Mesendoderm (in vitro differentiated cells): ENCODE results near the gene UBASH3A.

Experiments
- DNase-seq: peaks from one replicate; pipeline ENCODE4 v3.0.0; 2013
- H2AK5ac ChIP-seq: 2 replicates; pipeline ENCODE4 v1.6.1; 2013; ENCODE audit warnings: low read length, inconsistent platforms
- H2BK120ac ChIP-seq: 2 replicates; pipeline ENCODE4 v1.6.1; 2013; ENCODE audit warnings: low read depth, mild to moderate bottlenecking, low read length, moderate library complexity, mixed read lengths
- H2BK15ac ChIP-seq: replicated peaks from 2 replicates; pipeline ENCODE4 v1.6.1; 2013; ENCODE audit warnings: low read depth, mild to moderate bottlenecking, moderate library complexity
- H2BK5ac ChIP-seq: 2 replicates; pipeline ENCODE4 v1.6.1; 2013; ENCODE audit warnings: low read length, inconsistent platforms
- H3K18ac ChIP-seq: 2 replicates; pipeline ENCODE4 v1.6.1; 2013; ENCODE audit warnings: mild to moderate bottlenecking, low read length, mixed read lengths
- H3K23ac ChIP-seq: one replicate; pipeline ENCODE4 v1.6.1; 2013; ENCODE audit warnings: low read length
- H3K27ac ChIP-seq: 2 replicates; pipeline ENCODE4 v1.5.1; 2013; ENCODE audit warnings: low read depth, mild to moderate bottlenecking, inconsistent platforms, low read length, moderate library complexity
- H3K27me3 ChIP-seq: 2 replicates; pipeline ENCODE4 v1.6.1; 2013; ENCODE audit warnings: low read length, control low read depth, mild to moderate bottlenecking, inconsistent platforms; ENCODE audit not compliant: insufficient read depth, poor library complexity
- H3K36me3 ChIP-seq: 2 replicates; pipeline ENCODE4 v1.6.1; 2013; ENCODE audit warnings: low read length, inconsistent platforms; ENCODE audit not compliant: control insufficient read depth, insufficient read depth
- H3K4ac ChIP-seq: one replicate; pipeline ENCODE4 v1.6.1; 2013; ENCODE audit warnings: low read depth, mild to moderate bottlenecking, low read length, moderate library complexity
- H3K4me1 ChIP-seq: 2 replicates; pipeline ENCODE4 v1.6.1; 2013; ENCODE audit warnings: low read depth, low read length, inconsistent platforms; ENCODE audit not compliant: control insufficient read depth
- H3K4me2 ChIP-seq: 2 replicates; pipeline ENCODE4 v1.6.1; 2013; ENCODE audit warnings: low read length
- H3K4me3 ChIP-seq: 2 replicates; pipeline ENCODE4 v1.5.1; 2013; ENCODE audit warnings: mild to moderate bottlenecking, low read length
- H3K56ac ChIP-seq: one replicate; pipeline ENCODE4 v1.6.1; 2013; ENCODE audit warnings: low read length
- H3K79me1 ChIP-seq: 2 replicates; pipeline ENCODE4 v1.6.1; 2013; ENCODE audit warnings: low read length, inconsistent platforms
- H3K79me2 ChIP-seq: 2 replicates; pipeline ENCODE4 v1.6.1; 2013; ENCODE audit warnings: mild to moderate bottlenecking, low read length; ENCODE audit not compliant: control insufficient read depth, insufficient read depth
- H3K9ac ChIP-seq: 2 replicates; pipeline ENCODE4 v1.6.1; 2013; ENCODE audit warnings: low read length, inconsistent platforms
- H4K5ac ChIP-seq: one replicate; pipeline ENCODE4 v1.6.1; 2013; ENCODE audit warnings: low read length
- H4K8ac ChIP-seq: one replicate; pipeline ENCODE4 v1.6.1; 2013; ENCODE audit warnings: low read depth, mild to moderate bottlenecking, control low read depth, low read length, moderate library complexity
- WGBS: extraction: QIAGEN DNeasy Blood & Tissue Kit; methylation state at CpG from one replicate; pipeline ENCODE4 v1.1.7; 2013; ENCODE audit warnings: low lambda C conversion rate, missing lambda C conversion rate; ENCODE audit not compliant: insufficient coverage; ENCODE audit errors: extremely low coverage; 5-methylcytosine and 5-hydroxymethylcytosine counted together

The UBASH3A gene

GRCh38 chr21:42426424-42426823 lies 22.7 kb downstream of the UBASH3A start:
- H3K9ac ChIP-seq, result no peak overlapping the region
- no peak overlapping the region for H2BK120ac ChIP-seq
- H4K5ac ChIP-seq, result no peak overlapping the region
- no CpG with 5 or more reads among the region's 7 CpGs for WGBS
- no peak overlapping the region for H3K23ac ChIP-seq
- no peaks in the 10 kb centered on the region for H3K79me1 ChIP-seq
- no peak overlapping the region for H3K27ac ChIP-seq
- H3K27me3 ChIP-seq, result no peaks in the 10 kb centered on the region
- no peaks in the 10 kb centered on the region for H3K36me3 ChIP-seq
- no peak overlapping the region for H4K8ac ChIP-seq
- no peak overlapping the region for H3K56ac ChIP-seq
- H2BK5ac ChIP-seq, result no peak overlapping the region
- no peak overlapping the region for H3K4me3 ChIP-seq
- no peak overlapping the region for H3K18ac ChIP-seq
- no peaks in the 10 kb centered on the region for H3K79me2 ChIP-seq
- DNase-seq, result no peak
- no peak overlapping the region for H3K4ac ChIP-seq
- H2BK15ac ChIP-seq, result no peak overlapping the region
- no peak overlapping the region for H2AK5ac ChIP-seq
- H3K4me1 ChIP-seq, result no peaks in the 10 kb centered on the region
- H3K4me2 ChIP-seq, result no peak overlapping the region

GRCh38 chr21:42426876-42427480 lies 23.3 kb downstream of the UBASH3A start:
- Histone ChIP-seq H3K4me2 (no peak overlapping the region), H2BK120ac (no peak overlapping the region), H3K27me3 (no peaks in the 10 kb centered on the region), H3K56ac (no peak overlapping the region), H2AK5ac (no peak overlapping the region), H3K36me3 (no peaks in the 10 kb centered on the region), H3K4me1 (no peaks in the 10 kb centered on the region), H3K27ac (no peak overlapping the region), H2BK5ac (no peak overlapping the region), H3K18ac (no peak overlapping the region), H2BK15ac (no peak overlapping the region), H3K79me1 (no peaks in the 10 kb centered on the region), H4K8ac (no peak overlapping the region), H3K4ac (no peak overlapping the region), H3K4me3 (no peak overlapping the region), H4K5ac (no peak overlapping the region), H3K79me2 (no peaks in the 10 kb centered on the region), H3K9ac (no peak overlapping the region), H3K23ac (no peak overlapping the region)
- no CpG with 5 or more reads among the region's 10 CpGs for WGBS
- no peak for DNase-seq

DNA sequence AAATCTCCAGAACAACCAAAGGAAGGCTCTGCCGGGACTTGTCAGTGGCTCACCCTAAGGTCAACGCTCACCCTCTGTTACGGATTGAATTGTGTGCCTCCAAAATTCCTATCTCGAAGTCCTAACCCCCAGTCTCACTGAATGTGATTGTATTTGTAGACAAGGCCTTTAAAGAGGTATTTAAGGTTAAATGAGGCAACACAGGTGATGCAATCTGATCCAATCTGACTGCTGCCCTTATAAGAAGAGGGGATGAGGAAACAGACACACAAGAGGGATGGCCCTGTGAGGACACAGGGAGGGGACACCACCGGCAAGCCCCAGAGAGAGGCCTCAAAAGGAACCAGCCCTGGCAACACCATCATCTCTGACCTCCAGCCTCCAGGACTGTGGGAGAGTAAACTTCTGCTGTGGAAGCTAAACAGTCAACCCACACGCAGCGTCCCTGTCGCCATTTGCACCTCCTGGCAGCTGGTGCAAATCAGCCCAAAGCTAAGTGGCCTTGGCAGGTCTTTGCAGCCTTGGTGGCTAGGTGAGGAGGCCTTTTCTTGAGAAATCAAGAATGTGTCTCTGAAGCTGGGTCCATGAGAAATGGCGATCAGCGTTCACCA lies 24.2 kb downstream of the UBASH3A start:
- Histone ChIP-seq H3K36me3 (no peaks in the 10 kb centered on the region), H2AK5ac (no peak overlapping the region), H3K79me1 (no peaks in the 10 kb centered on the region), H4K8ac (no peak overlapping the region), H3K27me3 (no peaks in the 10 kb centered on the region), H3K4ac (no peak overlapping the region), H4K5ac (no peak overlapping the region), H3K9ac (no peak overlapping the region), H3K18ac (no peak overlapping the region), H3K23ac (no peak overlapping the region), H3K4me2 (no peak overlapping the region), H3K27ac (no peak overlapping the region), H3K4me3 (no peak overlapping the region), H2BK120ac (no peak overlapping the region), H3K79me2 (no peaks in the 10 kb centered on the region), H3K56ac (no peak overlapping the region), H2BK15ac (no peak overlapping the region), H3K4me1 (no peaks in the 10 kb centered on the region), H2BK5ac (no peak overlapping the region)
- no peak for DNase-seq
- WGBS, result no CpG with 5 or more reads among the region's 10 CpGs

- Histone ChIP-seq H4K8ac (no peak overlapping the region), H3K27me3 (no peaks in the 10 kb centered on the region), H3K36me3 (no peaks in the 10 kb centered on the region), H3K4me2 (no peak overlapping the region), H3K23ac (no peak overlapping the region), H3K4ac (no peak overlapping the region), H3K9ac (no peak overlapping the region), H3K56ac (no peak overlapping the region), H3K79me1 (no peaks in the 10 kb centered on the region), H3K4me1 (no peaks in the 10 kb centered on the region), H3K79me2 (no peaks in the 10 kb centered on the region), H4K5ac (no peak overlapping the region), H3K4me3 (no peak overlapping the region), H2BK15ac (no peak overlapping the region), H2BK120ac (no peak overlapping the region), H2BK5ac (no peak overlapping the region), H3K27ac (no peak overlapping the region), H2AK5ac (no peak overlapping the region), H3K18ac (no peak overlapping the region)
- no CpG with 5 or more reads among the region's 1 CpG for WGBS
- no peak for DNase-seq
Observed at GRCh38 chr21:42429021-42429420, 25.3 kb downstream of the UBASH3A start.

- no peak overlapping the region for H4K8ac ChIP-seq
- H3K56ac ChIP-seq, result no peak overlapping the region
- no peak overlapping the region for H2BK120ac ChIP-seq
- no peaks in the 10 kb centered on the region for H3K79me2 ChIP-seq
- H4K5ac ChIP-seq, result no peak overlapping the region
- H2BK15ac ChIP-seq, result no peak overlapping the region
- H3K23ac ChIP-seq, result no peak overlapping the region
- no peak overlapping the region for H3K27ac ChIP-seq
- no peak overlapping the region for H3K4ac ChIP-seq
- H3K27me3 ChIP-seq, result no peaks in the 10 kb centered on the region
- peak; percentile 28 for DNase-seq
- H3K9ac ChIP-seq, result no peak overlapping the region
- H3K36me3 ChIP-seq, result no peaks in the 10 kb centered on the region
- no peak overlapping the region for H2AK5ac ChIP-seq
- no peaks in the 10 kb centered on the region for H3K79me1 ChIP-seq
- no peaks in the 10 kb centered on the region for H3K4me1 ChIP-seq
- H3K18ac ChIP-seq, result no peak overlapping the region
- no peak overlapping the region for H3K4me3 ChIP-seq
- H3K4me2 ChIP-seq, result no peak overlapping the region
- no CpG with 5 or more reads among the region's 9 CpGs for WGBS
- H2BK5ac ChIP-seq, result no peak overlapping the region
Observed at GRCh38 chr21:42429856-42430255, 26.2 kb downstream of the UBASH3A start.

DNA sequence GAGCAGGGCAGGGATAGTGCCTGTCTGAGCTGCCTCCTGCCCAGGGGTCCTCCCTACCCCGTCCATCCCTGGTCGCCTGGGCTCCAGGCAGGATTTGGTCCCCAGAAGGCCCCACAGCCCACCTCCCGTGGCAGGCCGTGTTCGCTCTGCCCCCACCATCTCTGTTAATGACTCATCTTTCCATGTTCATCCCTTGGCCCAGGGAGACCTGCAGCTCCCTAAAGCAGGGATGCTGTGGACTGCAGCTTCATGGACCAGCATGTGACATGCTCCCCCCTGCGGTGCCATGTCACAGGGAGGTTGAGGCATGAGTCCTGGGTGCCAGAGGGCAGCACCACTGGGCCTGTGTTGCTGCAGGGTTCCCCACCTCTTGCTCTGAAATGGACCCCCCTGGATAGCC lies 26.8 kb downstream of the UBASH3A start:
- H3K4me3 ChIP-seq, result no peak overlapping the region
- no peaks in the 10 kb centered on the region for H3K79me2 ChIP-seq
- no peaks in the 10 kb centered on the region for H3K27me3 ChIP-seq
- no peaks in the 10 kb centered on the region for H3K79me1 ChIP-seq
- H3K36me3 ChIP-seq, result no peaks in the 10 kb centered on the region
- no peak overlapping the region for H3K18ac ChIP-seq
- no peak overlapping the region for H3K56ac ChIP-seq
- no peak overlapping the region for H2BK5ac ChIP-seq
- H4K5ac ChIP-seq, result no peak overlapping the region
- H2BK15ac ChIP-seq, result no peak overlapping the region
- no peak overlapping the region for H3K4ac ChIP-seq
- no peak overlapping the region for H2BK120ac ChIP-seq
- H3K23ac ChIP-seq, result no peak overlapping the region
- H3K9ac ChIP-seq, result no peak overlapping the region
- WGBS, result no CpG with 5 or more reads among the region's 6 CpGs
- no peak overlapping the region for H3K27ac ChIP-seq
- H3K4me2 ChIP-seq, result no peak overlapping the region
- no peak overlapping the region for H4K8ac ChIP-seq
- H2AK5ac ChIP-seq, result no peak overlapping the region
- no peaks in the 10 kb centered on the region for H3K4me1 ChIP-seq
- DNase-seq, result no peak
